Suppressor macrophage treated with lipopolysaccharide for 1 hour (primary cell): ENCODE results near the gene COL6A3.
"Not testable (repeated sequence)": the region's sequence is repeated elsewhere in the genome, so short reads cannot be mapped to it uniquely, and the experiment has no call there.

Experiments
- DNase-seq, 3 donors: peaks; one replicate each; pipeline ENCODE4 v3.0.0-alpha.2; 2020 to 2022

COL6A3 gene

GRCh38 chr2:237312021-237312755 lies 101.8 kb downstream of the COL6A3 start:
- DNase-seq = no peak

- no peak for DNase-seq
Measured at GRCh38 chr2:237310515-237311114, 103.3 kb downstream of the COL6A3 start.

- DNase-seq = peak in 2 of 3 donors; percentile 23 to 38
Measured at GRCh38 chr2:237309416-237309815, 104.5 kb downstream of the COL6A3 start.

GRCh38 chr2:237309011-237309410 lies 105.0 kb downstream of the COL6A3 start:
- no peak for DNase-seq

GRCh38 chr2:237307474-237307873 lies 106.5 kb downstream of the COL6A3 start:
- no peak for DNase-seq

- DNase-seq = no peak
Measured at GRCh38 chr2:237306787-237307170, 107.2 kb downstream of the COL6A3 start.

- DNase-seq = no peak
Measured at GRCh38 chr2:237306083-237306786, 107.7 kb downstream of the COL6A3 start.

GRCh38 chr2:237305579-237305978 lies 108.4 kb downstream of the COL6A3 start:
- no peak for DNase-seq

GRCh38 chr2:237304763-237305514 lies 109.0 kb downstream of the COL6A3 start:
- no peak for DNase-seq

GRCh38 chr2:237303244-237303643 lies 110.7 kb downstream of the COL6A3 start:
- not testable (repeated sequence) for DNase-seq

GRCh38 chr2:237301595-237301994 lies 112.4 kb downstream of the COL6A3 start:
- no peak for DNase-seq

GRCh38 chr2:237300739-237301138 lies 113.2 kb downstream of the COL6A3 start:
- no peak for DNase-seq

- DNase-seq = no peak
Measured at GRCh38 chr2:237299906-237300305, 114.1 kb downstream of the COL6A3 start.

GRCh38 chr2:237298151-237299118 lies 115.5 kb downstream of the COL6A3 start:
- DNase-seq = peak in 2 of 3 donors; percentile 51 to 52

- DNase-seq = peak; percentile 63 to 73 (median 63)
Measured at GRCh38 chr2:237297421-237298150, 116.4 kb downstream of the COL6A3 start.

GRCh38 chr2:237296756-237297155 lies 117.2 kb downstream of the COL6A3 start:
- no peak for DNase-seq

- no peak for DNase-seq
Measured at GRCh38 chr2:237295889-237296480, 118.0 kb downstream of the COL6A3 start.

GRCh38 chr2:237294460-237294859 lies 119.5 kb downstream of the COL6A3 start:
- DNase-seq = no peak

GRCh38 chr2:237293978-237294377 lies 120.0 kb downstream of the COL6A3 start:
- DNase-seq = no peak

GRCh38 chr2:237291138-237291792 lies 122.7 kb downstream of the COL6A3 start:
- peak; percentile 94 to 97 (median 97) for DNase-seq
